GM10248 (cell line): Measurements from ENCODE around the gene MYL5.

Experiments
- CTCF ChIA-PET: fragments of 300-600 bp; sonication (Branson Sonifier 250); formaldehyde crosslinking; extraction: SDS; loops from one replicate; lab custom pipeline; 2021; ENCODE audit warnings: antibody characterized with exemption; lab: Yijun Ruan, JAX
- POLR2A ChIA-PET: fragments of 350-650 bp; sonication (Branson Sonifier 250); formaldehyde crosslinking; extraction: SDS; loops from one replicate; lab custom pipeline; 2020; ENCODE audit warnings: antibody characterized with exemption; lab: Yijun Ruan, JAX
- DNase-seq: peaks from one replicate; pipeline ENCODE4 v3.0.0; 2012; ENCODE audit errors: extremely low spot score
- TF ChIP-seq, protein P1 (sequence below): IDR thresholded peaks from 2 replicates; pipeline ENCODE4 v1.5.1; 2012; ENCODE audit warnings: mild to moderate bottlenecking, low read depth; ENCODE audit errors: extremely low read depth, missing control alignments, control extremely low read depth

The MYL5 gene

GRCh38 chr4:712093-712492 is 37.8 kb downstream of the MYL5 start:
- POLR2A ChIA-PET = no interaction called here
- CTCF ChIA-PET = no interaction called here
- no peak for DNase-seq
- TF ChIP-seq, protein P1, sequence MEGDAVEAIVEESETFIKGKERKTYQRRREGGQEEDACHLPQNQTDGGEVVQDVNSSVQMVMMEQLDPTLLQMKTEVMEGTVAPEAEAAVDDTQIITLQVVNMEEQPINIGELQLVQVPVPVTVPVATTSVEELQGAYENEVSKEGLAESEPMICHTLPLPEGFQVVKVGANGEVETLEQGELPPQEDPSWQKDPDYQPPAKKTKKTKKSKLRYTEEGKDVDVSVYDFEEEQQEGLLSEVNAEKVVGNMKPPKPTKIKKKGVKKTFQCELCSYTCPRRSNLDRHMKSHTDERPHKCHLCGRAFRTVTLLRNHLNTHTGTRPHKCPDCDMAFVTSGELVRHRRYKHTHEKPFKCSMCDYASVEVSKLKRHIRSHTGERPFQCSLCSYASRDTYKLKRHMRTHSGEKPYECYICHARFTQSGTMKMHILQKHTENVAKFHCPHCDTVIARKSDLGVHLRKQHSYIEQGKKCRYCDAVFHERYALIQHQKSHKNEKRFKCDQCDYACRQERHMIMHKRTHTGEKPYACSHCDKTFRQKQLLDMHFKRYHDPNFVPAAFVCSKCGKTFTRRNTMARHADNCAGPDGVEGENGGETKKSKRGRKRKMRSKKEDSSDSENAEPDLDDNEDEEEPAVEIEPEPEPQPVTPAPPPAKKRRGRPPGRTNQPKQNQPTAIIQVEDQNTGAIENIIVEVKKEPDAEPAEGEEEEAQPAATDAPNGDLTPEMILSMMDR = no peak

- ChIA-PET POLR2A (no interaction called here), CTCF (no interaction called here)
- no peak for DNase-seq
- TF ChIP-seq, protein P1 = no peak
Measured at GRCh38 chr4:712916-713632, 38.7 kb downstream of the MYL5 start.

DNA sequence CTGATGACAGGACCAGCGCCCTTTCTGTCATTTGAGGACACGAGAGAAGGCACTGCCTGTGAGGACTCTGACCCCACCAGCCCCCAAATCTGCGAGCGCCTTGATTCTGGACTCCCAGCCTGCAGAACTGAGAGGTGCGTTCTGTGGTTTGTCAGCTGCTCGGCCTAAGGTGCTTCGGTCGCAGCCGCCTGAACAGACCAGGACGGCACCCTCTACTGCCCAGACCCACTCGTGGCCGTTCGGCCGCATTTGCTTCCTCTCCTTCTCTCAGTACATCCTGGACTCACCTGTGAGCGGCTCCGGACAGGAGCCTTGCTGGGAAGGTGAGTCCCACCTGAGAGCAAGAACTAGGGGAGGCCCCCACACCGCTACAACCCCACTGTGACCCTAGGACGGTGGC is 39.7 kb downstream of the MYL5 start:
- TF ChIP-seq, protein P1 = no peak
- ChIA-PET CTCF (no interaction called here), POLR2A (no interaction called here)
- DNase-seq = no peak

GRCh38 chr4:717601-718320 is 43.4 kb downstream of the MYL5 start:
- CTCF ChIA-PET = interaction anchor here (2.6 kb wide), 1 partner anchor 25 kb away, joined by 15 read pairs; no protein-coding TSS in a partner anchor
- POLR2A ChIA-PET = no interaction called here
- TF ChIP-seq, protein P1 = no peak

GRCh38 chr4:718460-718859 is 44.1 kb downstream of the MYL5 start:
- ChIA-PET CTCF (interaction anchor here (2.6 kb wide), 1 partner anchor 24 kb away, joined by 15 read pairs; no protein-coding TSS in a partner anchor), POLR2A (no interaction called here)
- TF ChIP-seq, protein P1 = no peak
- DNase-seq = no peak

More at GRCh38 chr4:717601-718320, 43.4 kb downstream of the MYL5 start:
- DNase-seq = no peak

- ChIA-PET POLR2A (no interaction called here), CTCF (interaction anchor here (0.7 to 2.6 kb wide), 2 partner anchors 19 to 22 kb away, joined by 3 to 15 read pairs; no protein-coding TSS in a partner anchor)
- TF ChIP-seq, protein P1 = no peak
- DNase-seq = no peak
Measured at GRCh38 chr4:720111-720860, 45.9 kb downstream of the MYL5 start.
